Raji (cell line): ENCODE data around the gene OPN4.

Source experiments
- POLR2A ChIP-seq: IDR thresholded peaks from 2 replicates; pipeline ENCODE4 v1.6.1; 2011; ENCODE audit warnings: low read depth, low read length, control low read depth; ENCODE audit not compliant: insufficient read depth

The OPN4 gene

DNA sequence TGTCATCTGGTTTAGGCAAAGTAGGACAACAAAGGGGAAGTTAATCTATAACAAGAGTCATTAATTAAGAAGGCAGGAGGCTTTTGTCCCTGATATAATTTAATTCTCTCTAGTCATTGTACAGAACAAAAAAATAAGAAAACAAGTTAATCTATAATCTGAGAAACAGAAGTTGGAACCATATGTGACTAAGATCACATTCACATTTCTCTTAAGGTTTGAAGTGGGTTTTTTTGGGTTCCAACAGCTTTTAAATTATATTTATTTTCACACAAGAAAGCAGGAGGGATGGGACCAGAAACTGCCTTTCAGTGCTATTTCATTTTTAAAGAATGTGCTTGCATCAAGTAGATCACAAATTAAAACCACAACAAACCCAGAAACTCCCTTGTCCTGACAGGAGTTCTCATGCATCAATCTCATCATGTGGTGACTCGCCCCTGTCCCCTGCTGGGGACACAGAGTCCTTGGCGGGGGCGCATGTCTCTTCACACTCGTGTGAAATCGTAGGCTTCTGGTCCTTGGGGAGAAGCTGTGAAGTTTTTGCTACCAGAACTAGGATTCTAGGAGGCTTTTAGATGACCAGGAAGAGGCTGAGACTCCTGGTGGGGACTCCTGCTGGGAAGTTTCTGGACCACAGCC lies 10.1 kb upstream of the OPN4 start:
- no peak for TF ChIP-seq POLR2A

DNA sequence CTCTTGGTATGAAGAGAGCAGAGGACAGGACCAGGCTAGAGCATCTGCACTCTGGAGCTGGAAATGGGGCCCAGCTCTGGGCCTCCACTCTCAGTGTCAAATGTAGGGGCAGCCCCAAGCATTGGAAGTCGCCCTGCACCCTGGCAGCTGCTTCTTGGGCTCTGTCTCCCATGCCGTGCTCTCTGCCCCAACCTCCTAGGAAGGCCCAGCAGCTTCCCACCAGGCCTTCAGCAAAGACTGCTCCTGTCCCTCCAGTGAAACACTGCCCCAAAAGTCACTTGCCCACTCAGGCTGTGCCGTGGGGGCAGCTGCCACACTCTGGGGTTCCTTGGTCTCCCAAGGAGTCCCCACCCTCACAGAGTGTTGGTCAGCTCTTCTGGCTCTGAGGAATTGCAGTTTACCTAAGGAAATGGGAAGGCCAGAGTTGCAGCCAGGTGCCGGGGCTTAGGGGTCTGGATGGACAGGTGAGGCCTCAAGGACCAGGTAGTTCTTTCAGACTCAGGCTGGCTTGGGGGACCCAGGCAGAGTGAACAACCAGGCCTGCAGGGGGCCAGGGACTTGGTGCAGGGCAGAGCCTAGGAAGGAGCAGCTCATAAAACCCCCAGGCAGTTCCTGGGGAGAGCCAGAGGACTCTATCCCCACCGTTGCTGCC lies 9.4 kb upstream of the OPN4 start:
- no peak for TF ChIP-seq POLR2A

DNA sequence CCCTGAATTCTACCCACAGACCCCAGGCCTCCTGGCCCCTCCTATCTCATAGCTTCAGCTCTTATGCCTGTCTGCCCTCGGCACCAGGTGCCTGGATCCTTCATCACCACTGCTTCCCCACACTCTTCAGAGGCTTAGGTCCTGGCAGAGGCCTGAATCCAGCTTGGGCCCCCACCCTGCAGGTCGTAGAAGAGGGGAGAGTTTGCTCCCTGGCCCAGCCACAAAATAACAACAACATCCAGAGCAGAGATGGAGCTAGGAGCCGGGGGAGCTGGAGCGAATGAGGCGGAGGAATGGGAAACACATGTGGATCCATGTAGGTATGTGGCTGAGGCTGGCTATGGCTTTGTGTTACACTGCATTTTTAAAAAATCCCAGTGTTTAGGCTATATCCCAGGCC lies 7.8 kb upstream of the OPN4 start:
- no peak for TF ChIP-seq POLR2A

DNA sequence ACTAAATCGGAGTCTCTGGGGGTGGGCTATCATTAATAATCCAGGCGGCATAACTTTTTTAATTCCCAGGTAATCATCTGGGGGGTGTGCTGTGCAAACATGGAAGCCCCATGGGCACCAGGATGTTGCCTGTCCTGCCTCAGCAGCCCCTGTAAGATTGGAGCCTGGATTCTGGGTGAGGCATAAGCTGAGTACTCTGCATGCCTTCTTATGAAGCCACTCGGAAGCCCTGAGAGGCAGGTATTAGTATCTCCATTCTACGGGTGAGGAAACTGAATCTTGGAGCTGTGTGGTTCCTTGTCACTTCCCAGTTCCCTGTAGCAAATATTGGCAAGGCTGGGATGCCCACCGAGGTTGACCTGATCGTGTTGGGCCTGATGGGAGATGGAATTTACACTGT lies 7.4 kb upstream of the OPN4 start:
- no peak for TF ChIP-seq POLR2A

DNA sequence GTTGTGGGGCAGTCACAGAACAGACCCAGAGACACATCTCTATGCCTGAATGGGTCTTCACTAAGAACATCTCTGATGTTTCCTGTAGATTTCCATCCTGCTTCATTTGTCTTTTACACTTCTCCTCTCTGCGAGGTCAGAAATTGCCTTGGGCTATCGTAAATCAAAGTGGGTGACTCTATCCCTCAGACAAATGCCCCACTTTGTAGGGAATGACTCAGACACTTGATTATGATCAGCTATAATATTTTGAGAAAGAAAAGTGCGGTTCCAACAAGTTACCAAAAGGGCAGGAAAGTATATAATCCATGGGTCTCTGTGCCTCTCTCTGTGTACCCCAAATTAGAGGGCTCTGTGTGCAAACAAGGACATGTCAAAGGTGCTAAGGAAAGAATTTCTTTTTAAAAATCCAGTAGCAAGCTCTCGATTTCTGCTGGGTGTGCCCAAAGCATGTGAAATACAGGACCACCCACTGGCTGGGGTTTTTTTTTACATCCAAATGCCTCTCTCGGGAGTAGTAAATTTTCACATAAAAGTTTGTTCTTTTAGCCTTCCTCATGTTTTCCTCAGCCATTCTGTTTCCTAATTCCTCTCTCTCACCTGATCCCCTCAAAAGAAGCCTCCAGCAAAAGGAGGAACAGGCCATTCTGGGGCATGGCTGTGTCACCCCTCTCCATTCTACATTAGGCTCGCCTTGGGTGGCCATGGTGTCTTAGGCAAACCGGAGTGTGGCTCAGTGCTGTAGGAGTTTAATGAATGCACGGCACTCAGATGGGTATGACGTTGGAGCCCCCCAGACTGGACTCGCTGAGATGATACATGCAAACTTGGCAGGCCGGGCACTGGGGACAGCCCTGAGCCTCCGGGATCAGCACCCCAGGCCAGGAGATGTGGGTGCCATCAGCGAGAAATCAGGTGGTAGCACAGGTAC lies 6.3 kb upstream of the OPN4 start:
- TF ChIP-seq POLR2A: no peak

DNA sequence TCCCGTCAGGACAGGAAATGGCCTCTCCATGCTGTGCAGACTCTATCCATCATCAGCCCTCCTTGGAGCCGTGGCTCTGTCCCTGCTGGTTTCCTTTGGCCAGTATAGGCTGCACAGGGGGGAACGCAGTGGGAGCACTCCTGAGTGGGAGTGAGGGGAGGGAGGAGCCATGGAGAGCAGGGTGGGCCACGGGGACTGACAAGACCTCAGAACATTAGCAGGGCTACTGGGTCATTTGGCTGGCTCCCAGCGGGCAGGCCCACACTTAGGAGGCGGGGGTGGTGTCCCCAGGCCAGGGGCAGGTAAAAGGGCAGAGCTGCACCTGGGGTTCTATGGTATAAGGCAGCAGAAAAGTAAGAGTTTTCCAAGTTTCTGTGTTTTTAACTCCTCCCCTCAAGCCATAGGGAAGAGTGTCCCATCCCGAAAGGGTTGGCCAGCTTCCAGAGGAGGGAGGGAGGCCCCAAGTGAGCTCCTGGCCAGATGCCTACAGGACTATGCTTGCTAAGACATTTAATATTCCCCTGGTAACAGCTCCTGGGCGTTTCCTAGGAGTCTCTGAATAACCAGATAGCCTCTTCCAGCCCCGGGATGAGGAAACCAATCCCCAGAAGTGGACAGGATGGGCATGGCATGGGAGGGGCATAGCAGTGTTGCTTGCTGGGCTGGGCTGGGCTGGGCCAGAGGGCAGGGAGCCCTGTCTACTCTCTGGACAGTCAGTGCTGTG lies 5.5 kb upstream of the OPN4 start:
- no peak for TF ChIP-seq POLR2A

DNA sequence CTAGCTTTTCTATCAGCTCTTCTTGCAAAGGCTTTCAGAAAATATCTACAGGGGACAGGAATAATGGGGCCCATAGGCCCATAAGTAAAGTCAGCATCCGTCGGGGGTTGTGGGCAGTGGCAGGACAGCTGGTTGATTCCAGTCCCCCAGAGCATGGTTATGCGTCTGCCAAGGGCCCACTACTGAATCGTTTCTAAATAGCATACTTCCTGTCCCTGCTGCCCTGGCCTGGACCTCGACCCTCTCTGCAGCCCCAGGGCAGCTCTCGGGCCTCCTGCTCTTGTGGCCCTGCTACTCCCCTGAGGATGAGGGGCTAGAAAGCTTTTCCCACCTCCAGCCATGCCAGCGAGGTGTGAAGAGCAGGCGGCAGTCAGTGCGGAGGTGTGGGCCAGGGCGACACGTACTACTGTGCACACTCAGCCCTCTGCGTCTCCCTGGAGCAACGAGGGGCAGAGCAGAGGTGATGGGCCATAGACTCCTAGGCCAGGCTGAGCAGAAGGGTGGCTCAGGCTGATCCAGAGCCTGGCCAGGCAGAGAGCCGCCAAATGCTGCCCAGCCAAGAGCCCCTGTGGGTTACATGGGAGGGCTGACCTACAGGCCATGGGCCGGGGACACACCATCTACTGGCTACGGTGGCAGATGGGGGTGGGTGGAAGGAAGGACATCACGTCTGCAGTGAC lies 4.7 kb upstream of the OPN4 start:
- TF ChIP-seq POLR2A: no peak

DNA sequence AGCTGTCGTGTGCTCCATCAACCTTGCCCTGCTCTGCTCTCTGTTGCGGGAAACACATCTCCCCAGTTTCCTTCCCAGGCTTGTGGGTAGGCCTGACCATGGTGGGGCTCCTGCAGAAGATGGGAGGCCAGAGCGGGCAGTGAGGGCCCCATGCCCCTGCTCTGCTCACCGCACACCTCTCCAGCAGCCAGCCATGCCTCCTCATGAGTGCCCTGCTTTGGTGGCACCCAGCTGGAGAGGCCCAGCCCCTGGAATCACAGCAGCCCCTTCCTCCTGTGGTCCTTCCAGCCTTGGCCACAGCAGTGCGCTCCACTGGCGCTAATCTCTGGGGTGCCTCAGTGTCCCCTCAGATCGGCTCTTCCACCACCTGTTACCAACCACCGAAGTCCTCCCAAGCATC lies 4.2 kb upstream of the OPN4 start:
- no peak for TF ChIP-seq POLR2A

DNA sequence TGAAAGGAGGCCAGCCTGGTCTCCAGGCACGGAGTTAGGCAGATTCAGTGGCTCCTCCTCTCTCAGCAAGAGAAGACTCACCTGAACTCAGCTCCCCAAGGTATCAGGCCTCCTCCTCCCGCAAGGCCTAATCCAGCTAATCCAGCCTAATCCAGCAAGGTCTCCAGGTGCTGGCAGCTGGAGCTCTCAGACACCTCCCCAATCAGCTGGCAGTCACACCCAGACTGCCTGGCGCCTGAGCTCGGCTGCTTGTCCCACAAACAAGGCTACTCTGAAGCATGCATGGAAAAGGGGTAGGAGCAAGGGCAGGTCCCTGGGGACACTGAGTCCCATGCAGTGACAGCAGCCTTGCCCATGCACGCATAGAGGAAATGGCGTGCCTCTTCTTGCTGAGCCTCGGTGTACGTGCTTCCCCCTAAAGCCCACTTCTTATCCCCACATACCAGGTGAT lies 3.3 kb upstream of the OPN4 start:
- no peak for TF ChIP-seq POLR2A

DNA sequence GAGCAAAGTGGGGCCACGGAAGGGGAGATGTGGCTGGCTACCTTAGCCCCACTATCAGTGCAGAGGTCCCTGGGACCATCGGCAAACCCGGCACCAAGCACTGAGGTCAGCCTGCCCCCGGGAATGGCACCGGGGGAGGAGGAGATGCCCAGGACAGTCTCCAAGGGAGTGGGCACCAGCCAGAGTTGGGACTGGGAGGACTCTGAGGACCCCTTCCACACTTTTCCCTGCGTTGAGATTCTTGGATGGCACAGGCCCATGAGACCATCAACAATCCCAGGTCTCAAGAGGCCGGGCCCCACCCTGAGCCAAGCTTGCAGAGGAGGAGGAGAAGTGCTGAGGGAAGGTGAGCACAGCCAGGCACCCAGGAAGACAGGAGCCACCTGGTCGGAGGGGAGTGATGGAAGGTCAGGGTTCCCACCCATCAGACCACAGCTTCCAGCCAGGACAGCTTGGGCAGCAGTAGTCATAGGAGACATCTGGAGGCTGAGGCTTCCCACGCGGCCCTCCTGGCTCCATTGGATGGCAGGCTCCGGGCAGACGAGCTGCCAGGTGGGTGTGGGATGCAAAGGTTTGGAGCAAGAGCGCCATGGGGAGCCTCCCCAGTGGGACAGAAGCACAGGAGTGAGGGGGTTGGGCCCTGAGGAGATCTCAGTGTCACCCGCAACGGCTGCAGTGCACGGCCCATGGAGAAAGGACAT lies 2.6 kb upstream of the OPN4 start:
- no peak for TF ChIP-seq POLR2A

DNA sequence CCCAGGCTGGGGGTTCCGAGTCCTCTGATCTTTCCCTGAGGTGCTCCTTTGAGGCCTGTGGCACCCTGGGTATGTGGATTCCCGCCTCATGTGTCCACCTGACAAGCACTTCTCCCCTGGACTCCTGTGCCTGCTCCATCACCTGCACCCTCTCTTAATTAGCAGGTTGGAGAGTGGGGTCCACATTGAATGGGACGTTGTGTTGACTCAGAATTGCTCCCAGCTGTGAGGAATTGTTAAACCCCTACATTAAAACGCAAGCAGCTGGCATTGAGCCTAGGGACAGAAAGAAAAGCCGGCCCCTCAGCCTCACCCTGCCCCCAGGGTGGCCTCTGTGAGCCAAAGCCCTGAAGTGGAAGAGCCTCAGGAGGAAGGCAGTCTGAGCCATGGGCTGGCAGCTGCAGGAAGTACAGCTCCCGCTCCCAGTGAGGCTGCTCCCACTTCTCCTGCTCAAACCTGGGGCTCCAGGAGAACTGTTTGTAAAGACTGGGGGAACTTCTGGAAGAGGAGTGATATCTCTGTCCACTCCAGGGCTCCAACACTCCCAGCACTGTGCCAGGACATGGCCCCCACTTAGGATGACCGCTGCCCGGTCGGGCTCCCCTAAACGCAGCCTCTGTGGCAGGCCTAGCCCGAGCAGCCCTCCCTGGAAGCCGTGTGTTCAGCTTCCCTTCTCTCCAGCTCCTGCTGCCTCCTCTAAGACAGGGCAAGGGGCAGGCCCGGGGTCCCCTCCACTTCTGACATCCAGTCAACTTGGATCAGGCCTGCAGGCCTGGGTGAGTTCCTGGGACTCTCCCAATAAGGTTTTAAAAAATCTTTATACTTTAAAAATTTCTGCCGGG lies 1.8 kb upstream of the OPN4 start:
- no peak for TF ChIP-seq POLR2A

DNA sequence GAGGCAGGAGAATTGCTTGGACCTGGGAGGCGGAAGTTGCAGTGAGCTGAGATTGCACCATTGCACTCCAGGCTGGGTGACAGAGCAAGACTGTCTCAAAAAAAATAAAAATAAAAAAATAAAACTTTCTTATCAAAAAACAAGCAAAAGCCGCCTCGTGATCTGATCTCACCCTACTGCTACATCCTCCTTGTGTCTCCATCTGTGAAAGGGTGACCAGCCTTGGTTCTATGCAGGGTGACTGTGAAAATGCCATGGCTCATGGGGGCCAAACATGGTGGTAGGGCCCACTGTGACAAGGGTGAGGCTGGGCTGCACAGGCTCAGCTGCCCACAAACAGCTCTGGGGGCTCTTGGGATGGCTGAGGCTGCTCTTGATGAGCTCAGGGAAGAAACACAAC lies 968 bp upstream of the OPN4 start:
- TF ChIP-seq POLR2A: no peak

DNA sequence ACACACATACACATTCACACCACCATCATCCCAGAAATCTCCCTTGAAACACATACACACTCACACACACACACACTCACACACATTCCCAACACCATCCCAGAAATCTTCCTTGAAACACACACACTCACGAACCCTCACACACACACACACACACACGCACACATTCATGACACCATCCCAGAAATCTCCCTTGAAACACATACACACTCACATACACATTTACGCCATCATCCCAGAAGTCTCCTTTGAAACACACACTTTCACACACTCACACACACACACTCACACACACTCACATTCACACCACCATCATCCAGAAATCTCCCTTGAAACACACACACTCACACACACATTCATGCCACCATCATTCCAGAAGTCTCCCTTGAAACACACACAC lies 360 bp upstream of the OPN4 start:
- no peak for TF ChIP-seq POLR2A

DNA sequence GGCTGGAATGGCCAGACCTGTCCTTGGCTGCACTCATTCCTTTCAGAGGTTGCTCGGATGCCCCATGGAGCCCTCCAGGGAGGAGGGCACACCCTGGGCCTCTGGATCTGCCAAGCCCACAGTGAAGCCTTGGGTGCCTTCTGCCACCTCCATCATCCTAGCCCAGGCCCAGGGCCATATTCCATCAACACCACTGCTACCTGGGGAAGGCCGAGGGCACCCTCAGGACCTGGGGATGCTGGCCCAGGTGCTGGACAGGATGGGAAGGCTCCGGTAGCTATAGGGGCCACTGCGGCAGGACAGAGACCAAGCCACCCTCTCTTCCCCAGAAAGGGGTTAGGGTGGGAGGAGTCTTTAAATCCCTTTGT lies 810 bp downstream of the OPN4 start:
- TF ChIP-seq POLR2A: no peak

DNA sequence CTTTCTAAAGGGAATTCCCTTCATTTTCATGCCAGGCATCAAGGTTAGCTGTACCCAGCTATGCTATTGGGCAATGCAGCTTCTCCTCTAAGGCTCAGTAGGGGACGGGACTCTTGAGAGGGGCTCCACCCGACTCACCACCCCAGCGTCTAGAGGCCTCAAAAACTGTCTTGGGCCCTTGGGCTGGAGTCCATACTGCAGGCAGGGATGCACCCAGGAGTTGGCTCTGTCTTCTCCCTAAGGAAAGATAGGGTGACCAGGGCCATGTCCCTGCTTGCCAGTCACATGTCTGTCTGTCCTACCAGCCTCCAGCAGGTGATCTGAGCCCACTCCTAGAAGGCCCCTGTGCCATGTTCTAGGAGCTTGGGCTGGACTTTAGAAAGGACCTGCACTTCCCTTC lies 1.2 kb downstream of the OPN4 start:
- no peak for TF ChIP-seq POLR2A
